ENCODE results near the gene ASMTL. TPM values are rescaled to one million over a fixed set of nuclear protein-coding genes. Genes with fewer than 3 reads are reported as not detected.
"Not testable (repeated sequence)": the region's sequence is repeated elsewhere in the genome, so short reads cannot be mapped to it uniquely, and the experiment has no call there.

Gene ASMTL
- total RNA-seq, 8 experiments from 2014 or later = 15.1 to 46.3 (median 23.4) TPM

DNA sequence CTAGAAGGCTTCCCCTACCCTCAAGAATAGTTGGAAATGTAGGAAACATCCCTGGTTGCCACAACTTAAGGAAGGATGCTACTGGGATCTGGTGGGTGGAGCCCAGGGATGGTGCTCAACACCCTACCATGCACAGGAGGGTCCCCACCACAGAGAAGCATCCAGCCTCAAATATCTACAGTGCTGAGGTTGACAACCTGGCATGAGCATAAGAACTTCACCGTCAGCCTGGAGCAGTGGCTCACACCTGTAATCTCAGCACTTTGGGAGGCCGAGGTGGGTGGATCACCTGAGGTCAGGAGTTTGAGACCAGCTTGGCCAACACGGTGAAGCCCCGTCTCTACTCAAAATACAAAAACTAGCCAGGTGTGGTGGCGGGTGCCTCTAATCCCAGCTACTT is 24.0 kb upstream of the ASMTL start:
- Histone ChIP-seq H3K4me1 (replicated peaks in 1 of 2) (peaks cover 5 to 6% of the 10 kb centered on the region in 2 donors), H3K4me3 (no peak overlapping the region), H3K27ac (no peak overlapping the region)
- ATAC-seq (replicated peaks in 6 of 8) = no peak
- in situ Hi-C loops (cut with MboI; ENCODE audit: low pct_unique_long_range_greater_than_20kb in 2 of 9, low sequenced_read_pairs in 9 of 9, unreplicated experiment in 9 of 9) = no loop called here
- WGBS, 10 experiments = 70 to 100% (median 75%) methylated on average over 2 to 3 of the region's 5 CpGs; no CpG with 5 or more reads in 7 of the 10 experiments

DNA sequence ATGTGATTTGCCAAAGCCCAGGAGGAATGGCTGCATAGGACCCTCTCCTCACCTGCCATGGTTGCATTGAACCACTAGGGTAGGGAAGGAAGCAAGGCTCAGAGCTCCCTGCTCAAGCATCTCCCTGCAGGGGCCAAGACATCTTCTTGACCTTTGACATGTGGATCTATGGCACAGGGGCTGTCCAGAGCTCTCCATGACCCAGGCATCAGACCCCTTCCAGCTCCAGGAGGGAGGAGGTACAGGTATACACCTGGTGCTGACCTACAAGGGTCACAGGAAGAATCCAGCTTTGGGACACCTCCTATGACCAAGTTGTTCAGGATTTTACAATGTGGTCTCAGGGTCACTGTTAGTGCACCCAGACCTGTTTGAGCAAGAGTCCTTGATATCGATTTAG is 23.2 kb upstream of the ASMTL start:
- 50 to 100% (median 69%) methylated on average over 1 of the region's 1 CpG; no CpG with 5 or more reads in 6 of the 10 experiments for WGBS, 10 experiments
- in situ Hi-C loops (cut with MboI; ENCODE audit: low pct_unique_long_range_greater_than_20kb in 2 of 9, low sequenced_read_pairs in 9 of 9, unreplicated experiment in 9 of 9) = no loop called here
- Histone ChIP-seq H3K4me3 (no peak overlapping the region), H3K4me1 (replicated peaks in 1 of 2) (no peaks in the 10 kb centered on the region), H3K27ac (no peak overlapping the region)
- ATAC-seq (replicated peaks in 6 of 8) = no peak

DNA sequence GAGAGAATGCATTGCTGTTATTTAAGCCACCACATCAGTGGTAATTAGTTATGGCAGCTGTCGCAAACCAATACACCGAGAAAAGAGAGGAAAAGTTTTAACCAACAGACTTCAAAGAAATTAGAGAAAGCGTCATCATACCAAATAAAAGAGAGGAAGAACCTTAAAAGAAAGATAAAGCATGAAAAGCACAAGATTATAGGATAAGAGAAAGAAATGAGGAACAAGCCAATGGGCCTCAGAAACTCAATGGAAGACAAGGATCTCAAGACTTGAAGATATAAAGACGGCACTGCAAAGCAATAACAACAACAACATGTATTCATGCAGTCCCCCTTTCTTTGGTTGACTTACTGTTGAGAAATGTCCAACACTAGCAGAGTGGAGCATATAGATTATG is 22.8 kb upstream of the ASMTL start:
- Histone ChIP-seq H3K4me3 (no peak overlapping the region), H3K27ac (no peak overlapping the region), H3K4me1 (replicated peaks in 1 of 2) (no peaks in the 10 kb centered on the region)
- no peak for ATAC-seq (replicated peaks in 6 of 8)
- in situ Hi-C loops (cut with MboI; ENCODE audit: low pct_unique_long_range_greater_than_20kb in 2 of 9, low sequenced_read_pairs in 9 of 9, unreplicated experiment in 9 of 9) = no loop called here
- WGBS, 10 experiments = 23 to 91% (median 82%) methylated on average over 2 to 4 of the region's 4 CpGs; no CpG with 5 or more reads in 1 of the 10 experiments

DNA sequence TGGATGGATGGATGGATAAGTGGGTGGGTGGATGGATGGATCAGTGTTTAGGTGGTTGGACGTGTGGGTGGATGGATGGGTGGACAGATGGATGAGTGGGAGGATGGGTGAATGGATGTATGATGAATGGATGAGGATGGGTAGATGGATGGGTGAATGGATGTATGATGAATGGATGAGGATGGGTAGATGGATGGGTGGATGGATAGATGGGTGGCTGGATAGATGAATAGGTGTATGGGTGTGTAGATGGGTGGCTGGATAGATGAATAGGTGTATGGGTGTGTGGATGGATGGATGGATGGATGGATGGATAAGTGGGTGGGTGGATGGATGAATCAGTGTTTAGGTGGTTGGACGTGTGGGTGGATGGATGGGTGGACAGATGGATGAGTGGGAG is 21.9 kb upstream of the ASMTL start:
- not testable (repeated sequence) for ATAC-seq (replicated peaks in 6 of 8); H3K27ac ChIP-seq; H3K4me3 ChIP-seq; H3K4me1 ChIP-seq (replicated peaks in 1 of 2)
- in situ Hi-C loops (cut with MboI; ENCODE audit: low pct_unique_long_range_greater_than_20kb in 2 of 9, low sequenced_read_pairs in 9 of 9, unreplicated experiment in 9 of 9) = loop anchor here in 3 of 9 experiments (25.0 kb wide), 3 partner anchors 113 to 1138 kb away; partner anchors contain the start of gene AKAP17A (in 1 of the 3)
- 0 to 30% (median 10%) methylated on average over 1 of the region's 2 CpGs; no CpG with 5 or more reads in 6 of the 10 experiments for whole genome bisulfite sequencing, 10 experiments

DNA sequence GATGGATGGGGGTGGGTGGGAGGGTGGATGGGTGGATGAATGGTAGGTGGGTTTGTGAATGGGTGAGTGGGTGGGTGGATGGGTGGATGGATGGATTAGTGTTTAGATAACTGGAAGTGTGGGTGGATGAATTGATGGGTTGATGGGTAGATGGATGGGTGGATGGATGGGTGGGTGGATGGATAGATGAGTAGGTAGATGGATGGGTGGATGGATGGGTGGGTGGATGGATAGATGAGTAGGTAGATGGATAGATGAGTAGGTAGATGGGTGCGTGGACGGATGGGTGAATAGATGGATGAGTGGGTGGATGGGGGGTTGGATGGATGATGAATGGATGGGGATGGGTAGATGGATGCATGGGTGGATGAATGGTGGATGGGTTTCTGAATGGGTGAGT is 20.3 kb upstream of the ASMTL start:
- in situ Hi-C loops (cut with MboI; ENCODE audit: low pct_unique_long_range_greater_than_20kb in 2 of 9, low sequenced_read_pairs in 9 of 9, unreplicated experiment in 9 of 9) = loop anchor here in 3 of 9 experiments (25.0 kb wide), 3 partner anchors 114 to 1139 kb away; partner anchors contain the start of gene AKAP17A (in 1 of the 3)
- ATAC-seq (replicated peaks in 6 of 8) = no peak
- Histone ChIP-seq H3K27ac (no peak overlapping the region), H3K4me1 (replicated peaks in 1 of 2) (no peaks in the 10 kb centered on the region), H3K4me3 (no peak overlapping the region)
- 20% methylated on average over 2 of the region's 2 CpGs; no CpG with 5 or more reads in 9 of the 10 experiments for WGBS, 10 experiments

DNA sequence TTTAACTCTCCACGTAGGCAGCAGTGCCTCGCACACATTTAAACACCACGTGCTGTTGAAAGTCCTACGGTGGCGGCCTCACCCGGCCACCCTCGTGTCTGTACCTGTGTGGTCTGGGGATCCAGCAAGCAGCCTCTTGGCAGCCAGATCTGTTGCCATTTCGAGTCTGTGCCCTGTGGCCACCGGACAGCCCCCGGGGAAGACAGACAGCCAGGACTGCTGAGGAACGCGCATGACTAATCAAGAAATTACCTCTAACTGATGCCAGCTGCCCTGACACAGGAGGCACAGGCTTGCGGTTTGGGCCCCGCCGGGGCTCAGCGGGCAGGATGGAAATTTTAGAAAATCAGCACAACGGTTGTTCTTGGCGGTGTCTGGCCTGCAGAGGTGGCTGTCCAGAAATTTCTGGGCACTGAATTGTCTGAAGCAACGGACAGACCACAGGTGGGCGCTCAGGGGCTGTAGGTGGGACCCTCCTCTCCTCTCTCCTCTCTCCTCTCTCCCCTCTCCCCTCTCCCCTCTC is 15.6 kb upstream of the ASMTL start:
- peak in 3 of 8 experiments; percentile 24 to 68 (median 25) for ATAC-seq (replicated peaks in 6 of 8)
- WGBS, 10 experiments = 7 to 83% (median 31%) methylated on average over 1 to 8 of the region's 20 CpGs; no CpG with 5 or more reads in 4 of the 10 experiments

DNA sequence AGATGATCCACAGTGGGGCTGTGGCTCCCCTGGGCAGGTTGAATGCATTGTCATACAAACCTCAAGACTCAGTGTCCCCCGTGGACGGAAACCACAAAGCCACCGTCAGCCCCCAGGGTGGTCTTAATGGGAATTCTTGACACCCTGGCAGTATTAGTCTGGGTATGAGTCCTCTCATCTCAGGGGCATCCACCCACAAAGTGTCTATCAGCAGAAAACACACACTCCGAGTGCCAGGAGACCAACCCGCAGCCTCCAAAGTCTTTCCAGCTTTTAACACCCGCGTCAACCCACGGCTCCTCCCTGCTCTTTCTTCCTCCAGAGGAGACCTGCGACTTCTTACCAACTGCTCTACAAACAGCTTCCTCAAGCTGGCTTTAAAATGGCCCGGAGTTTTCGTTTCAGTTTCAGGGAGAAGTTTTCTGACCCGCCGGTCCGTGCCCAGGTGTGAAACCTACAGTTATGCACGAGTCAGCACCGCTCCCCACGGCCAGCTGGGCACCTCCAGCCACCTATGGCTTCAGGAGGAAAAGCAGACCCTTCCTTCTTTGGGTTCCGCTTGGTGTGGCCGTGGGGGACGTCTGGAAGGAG is 14.4 kb upstream of the ASMTL start:
- ATAC-seq (replicated peaks in 6 of 8) = no peak
- Histone ChIP-seq H3K4me3 (no peak overlapping the region), H3K4me1 (replicated peaks in 1 of 2) (no peaks in the 10 kb centered on the region), H3K27ac (no peak overlapping the region)
- WGBS, 10 experiments = 0 to 80% (median 32%) methylated on average over 1 to 14 of the region's 20 CpGs; no CpG with 5 or more reads in 2 of the 10 experiments
- in situ Hi-C loops (cut with MboI; ENCODE audit: low pct_unique_long_range_greater_than_20kb in 2 of 9, low sequenced_read_pairs in 9 of 9, unreplicated experiment in 9 of 9) = loop anchor here in 3 of 9 experiments (25.0 kb wide), 3 partner anchors 120 to 1145 kb away; partner anchors contain the start of gene AKAP17A (in 1 of the 3)

More for the DNA sequence above, 15.6 kb upstream of the ASMTL start:
- no peak overlapping the region for H3K27ac ChIP-seq
- in situ Hi-C loops (cut with MboI; ENCODE audit: low pct_unique_long_range_greater_than_20kb in 2 of 9, low sequenced_read_pairs in 9 of 9, unreplicated experiment in 9 of 9) = loop anchor here in 3 of 9 experiments (25.0 kb wide), 3 partner anchors 119 to 1144 kb away; partner anchors contain the start of gene AKAP17A (in 1 of the 3)
- H3K4me3 ChIP-seq = no peak overlapping the region
- H3K4me1 ChIP-seq (replicated peaks in 1 of 2) = no peaks in the 10 kb centered on the region

DNA sequence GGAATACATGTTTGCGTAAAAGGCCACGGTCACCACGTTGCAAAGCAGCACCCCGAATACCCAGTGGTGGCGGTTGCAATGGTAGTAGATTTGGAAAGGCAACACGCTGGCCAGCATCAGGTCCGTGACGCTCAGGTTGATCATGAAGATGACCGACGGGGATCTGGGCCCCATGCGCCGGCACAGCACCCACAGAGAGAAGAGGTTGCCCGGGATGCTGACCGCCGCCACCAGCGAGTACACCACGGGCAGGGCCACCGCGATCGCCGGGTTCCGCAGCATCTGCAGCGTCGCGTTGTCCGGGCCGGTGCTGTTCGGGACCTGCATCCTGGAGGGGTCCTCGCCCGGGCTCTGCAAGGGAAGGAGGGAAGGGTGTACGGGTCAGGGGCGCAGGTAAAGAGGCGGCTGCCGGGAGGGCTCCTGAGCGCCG is 13.5 kb upstream of the ASMTL start:
- Histone ChIP-seq H3K4me3 (no peak overlapping the region), H3K27ac (no peak overlapping the region), H3K4me1 (replicated peaks in 1 of 2) (no peaks in the 10 kb centered on the region)
- peak in 1 of 8 experiments; percentile 21 for ATAC-seq (replicated peaks in 6 of 8)
- in situ Hi-C loops (cut with MboI; ENCODE audit: low pct_unique_long_range_greater_than_20kb in 2 of 9, low sequenced_read_pairs in 9 of 9, unreplicated experiment in 9 of 9) = loop anchor here in 3 of 9 experiments (25.0 kb wide), 3 partner anchors 121 to 1146 kb away; partner anchors contain the start of gene AKAP17A (in 1 of the 3)
- 0 to 2% (median 0%) methylated on average over 1 to 13 of the region's 36 CpGs; no CpG with 5 or more reads in 7 of the 10 experiments for WGBS, 10 experiments

DNA sequence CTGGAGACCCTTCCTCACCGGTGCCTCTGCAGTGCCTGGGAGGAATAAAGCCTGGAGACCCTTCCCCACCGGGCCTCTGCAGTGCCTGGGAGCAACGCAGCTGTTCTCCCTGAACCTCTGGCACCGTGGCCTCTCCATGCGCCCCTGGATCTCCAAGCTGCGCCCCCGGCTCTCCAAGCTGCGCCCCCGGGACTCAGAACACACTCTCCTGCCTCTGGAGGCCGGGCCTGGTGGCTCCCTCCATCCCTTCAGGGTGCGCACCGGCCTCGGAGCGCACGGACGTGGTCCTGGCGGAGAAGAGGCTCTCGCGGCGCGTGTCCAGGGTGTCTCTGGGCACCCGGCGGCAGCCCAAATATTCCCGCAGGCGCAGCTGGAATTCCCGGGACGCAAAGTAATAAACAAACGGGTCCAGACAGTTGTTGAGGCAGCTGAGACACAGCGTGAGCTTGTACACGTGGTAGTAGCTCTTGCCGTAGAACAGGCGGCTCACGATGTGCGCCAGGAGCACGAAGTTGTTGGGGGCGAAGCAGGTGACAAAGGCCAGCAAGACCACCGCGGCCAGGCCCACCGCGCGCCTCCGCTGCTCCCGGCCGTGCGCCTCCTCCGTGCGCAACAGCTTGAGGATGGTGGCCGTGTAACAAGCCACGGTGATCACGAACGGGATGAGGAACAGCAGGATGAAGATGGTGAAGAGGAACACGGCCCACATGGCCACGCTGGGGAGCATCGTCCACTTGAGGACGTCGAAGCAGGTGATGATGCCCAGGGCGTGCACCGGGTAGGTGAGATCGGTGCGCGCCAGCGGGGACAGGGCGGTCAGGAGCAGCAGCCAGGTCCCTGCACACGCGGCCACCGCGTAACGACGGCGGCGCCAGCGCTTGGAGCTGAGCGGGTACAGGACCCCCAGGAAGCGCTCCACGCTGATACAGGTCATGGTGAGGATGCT is 12.8 kb upstream of the ASMTL start:
- ATAC-seq (replicated peaks in 6 of 8) = peak in 1 of 8 experiments; percentile 18
- H3K27ac ChIP-seq = no peak overlapping the region
- H3K4me1 ChIP-seq (replicated peaks in 1 of 2) = no peaks in the 10 kb centered on the region
- H3K4me3 ChIP-seq = no peak overlapping the region
- 0 to 50% (median 2%) methylated on average over 2 to 25 of the region's 75 CpGs; no CpG with 5 or more reads in 4 of the 10 experiments for WGBS, 10 experiments
- in situ Hi-C loops (cut with MboI; ENCODE audit: low pct_unique_long_range_greater_than_20kb in 2 of 9, low sequenced_read_pairs in 9 of 9, unreplicated experiment in 9 of 9) = loop anchor here in 3 of 9 experiments (25.0 kb wide), 3 partner anchors 122 to 1147 kb away; partner anchors contain the start of gene AKAP17A (in 1 of the 3)

DNA sequence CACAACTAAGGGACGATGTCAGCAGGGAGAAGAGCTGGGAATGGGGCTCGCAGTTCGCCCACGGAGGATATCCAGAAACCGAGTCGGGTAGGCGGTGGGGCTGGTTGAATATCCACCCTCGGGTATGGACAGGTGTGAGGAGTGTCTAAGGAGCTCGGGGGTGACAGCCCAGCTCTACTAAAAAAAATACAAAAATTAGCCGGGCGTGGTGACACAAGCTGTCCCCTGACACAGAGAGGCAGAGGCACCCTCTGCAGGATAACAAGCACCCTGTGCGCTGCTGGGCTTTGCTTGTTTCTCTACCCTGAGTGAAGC is 12.2 kb upstream of the ASMTL start:
- in situ Hi-C loops (cut with MboI; ENCODE audit: low pct_unique_long_range_greater_than_20kb in 2 of 9, low sequenced_read_pairs in 9 of 9, unreplicated experiment in 9 of 9) = loop anchor here in 3 of 9 experiments (25.0 kb wide), 3 partner anchors 122 to 1147 kb away; partner anchors contain the start of gene AKAP17A (in 1 of the 3)
- no peak for ATAC-seq (replicated peaks in 6 of 8)

DNA sequence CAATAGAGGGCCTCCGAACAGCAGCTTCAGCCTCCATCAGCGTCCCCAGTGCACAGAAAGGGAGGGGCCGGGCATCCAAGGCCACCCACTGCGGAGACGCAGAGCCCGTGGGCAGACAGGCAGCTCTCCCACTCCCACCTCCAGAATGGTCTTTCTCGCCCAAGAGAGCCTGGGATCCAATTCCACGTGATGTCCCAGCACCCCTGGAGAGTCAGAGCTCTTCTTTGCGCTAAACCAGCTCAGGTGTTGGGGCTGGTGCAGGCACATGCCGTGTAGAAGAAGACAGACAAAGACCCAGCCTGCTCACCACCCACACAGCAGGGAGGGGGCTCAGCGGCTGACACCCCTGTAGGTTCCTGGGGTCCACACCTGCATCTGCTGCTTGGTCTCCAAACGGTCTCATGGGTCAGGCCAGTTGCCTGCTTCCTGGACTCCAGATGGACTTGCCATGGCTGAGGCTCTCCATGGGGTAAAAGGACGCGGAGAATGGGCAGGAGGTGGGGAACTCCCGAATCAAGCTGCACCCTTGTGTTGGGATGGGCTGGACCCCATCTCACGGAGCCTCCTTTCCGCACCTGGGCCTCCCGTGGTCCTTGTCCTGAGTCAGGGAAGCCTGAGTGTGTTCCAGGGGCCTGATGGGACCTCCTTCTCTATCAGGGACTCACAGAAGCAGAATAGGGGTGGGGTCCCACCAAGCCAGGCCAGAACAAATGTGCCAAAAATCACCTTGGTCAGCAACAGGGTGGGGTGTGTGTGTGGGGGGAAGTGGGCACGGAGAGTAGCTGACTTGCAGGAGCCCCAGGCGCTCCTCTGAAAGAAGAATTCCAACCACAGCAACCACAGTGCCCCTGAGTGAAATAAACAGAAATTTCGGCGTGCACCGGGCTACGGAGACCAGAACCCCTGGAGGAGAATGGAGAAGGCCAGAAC is 11.6 kb upstream of the ASMTL start:
- in situ Hi-C loops (cut with MboI; ENCODE audit: low pct_unique_long_range_greater_than_20kb in 2 of 9, low sequenced_read_pairs in 9 of 9, unreplicated experiment in 9 of 9) = loop anchor here in 3 of 9 experiments (25.0 kb wide), 3 partner anchors 123 to 1148 kb away; partner anchors contain the start of gene AKAP17A (in 1 of the 3)
- H3K4me3 ChIP-seq = no peak overlapping the region
- no peak overlapping the region for H3K27ac ChIP-seq
- ATAC-seq (replicated peaks in 6 of 8) = no peak
- 0 to 90% (median 45%) methylated on average over 1 to 6 of the region's 24 CpGs; no CpG with 5 or more reads in 3 of the 10 experiments for WGBS, 10 experiments
- no peaks in the 10 kb centered on the region for H3K4me1 ChIP-seq (replicated peaks in 1 of 2)

More for the DNA sequence above, 12.2 kb upstream of the ASMTL start:
- 17 to 49% (median 34%) methylated on average over 4 to 8 of the region's 12 CpGs; no CpG with 5 or more reads in 5 of the 10 experiments for WGBS, 10 experiments
- H3K27ac ChIP-seq = no peak overlapping the region
- H3K4me1 ChIP-seq (replicated peaks in 1 of 2) = no peaks in the 10 kb centered on the region
- H3K4me3 ChIP-seq = no peak overlapping the region

Data from motor neuron (in vitro differentiated cells).